ENCODE results near the gene PSMG1.

GRCh38 chr21:39221997-39222486 is 38.8 kb upstream of the PSMG1 start:
- TF ChIP-seq POLR2A (IDR thresholded peaks at IDR 0.05; ENCODE audit: extremely low read depth, insufficient read length), result no peak
- TF ChIP-seq CTCF (IDR thresholded peaks at IDR 0.05; ENCODE audit: low read depth, low read length), result no peak
